Left ventricle myocardium inferior (tissue), 1 donor: ENCODE measurements around the gene IGF1R. TPM values are rescaled to one million over a fixed set of nuclear protein-coding genes. Genes with fewer than 3 reads are reported as not detected.

Source experiments
- DNase-seq: peaks from one replicate; pipeline ENCODE4 v3.0.0-alpha.2; 2020
- H3K27ac ChIP-seq: fragments of 200-600 bp; replicated peaks from 2 replicates; pipeline ENCODE4 v1.8.0; 2021
- H3K27me3 ChIP-seq: fragments of 200-600 bp; 2 replicates; pipeline ENCODE4 v1.8.0; 2021; ENCODE audit warnings: low read depth
- H3K36me3 ChIP-seq: fragments of 200-600 bp; 2 replicates; pipeline ENCODE4 v1.8.0; 2021
- H3K4me1 ChIP-seq: fragments of 200-600 bp; 2 replicates; pipeline ENCODE4 v1.8.0; 2021
- H3K4me3 ChIP-seq: fragments of 200-600 bp; 2 replicates; pipeline ENCODE4 v1.8.0; 2021; ENCODE audit warnings: mild to moderate bottlenecking, moderate library complexity
- H3K9me3 ChIP-seq: fragments of 200-600 bp; replicated peaks from 2 replicates; pipeline ENCODE4 v1.8.0; 2021
- CTCF ChIP-seq: fragments of 200-600 bp; IDR thresholded peaks from 2 replicates; pipeline ENCODE4 v1.8.0; 2021; ENCODE audit warnings: antibody characterized with exemption, mild to moderate bottlenecking, borderline replicate concordance
- intact Hi-C: fragments of 100-400 bp; cut with micrococcal nuclease; formaldehyde crosslinking; loops from one replicate; pipeline ENCODE4 v1.11.0; 2022
- total RNA-seq: library from RNA; stranded (reverse); fragmentation: NEBNext Ultra II Directional; extraction: Animal tissue kit (Norgen Biotek cat#: 25700); gene quantifications from one replicate; pipeline ENCODE4 v1.2.1, GENCODE V29; 2021
- donor health status: DM: no; HTN: yes; CAD: no; lungs with severe emphysema.

Gene IGF1R
- total RNA-seq, 1 donor from 2014 or later, result 37.2 TPM

DNA sequence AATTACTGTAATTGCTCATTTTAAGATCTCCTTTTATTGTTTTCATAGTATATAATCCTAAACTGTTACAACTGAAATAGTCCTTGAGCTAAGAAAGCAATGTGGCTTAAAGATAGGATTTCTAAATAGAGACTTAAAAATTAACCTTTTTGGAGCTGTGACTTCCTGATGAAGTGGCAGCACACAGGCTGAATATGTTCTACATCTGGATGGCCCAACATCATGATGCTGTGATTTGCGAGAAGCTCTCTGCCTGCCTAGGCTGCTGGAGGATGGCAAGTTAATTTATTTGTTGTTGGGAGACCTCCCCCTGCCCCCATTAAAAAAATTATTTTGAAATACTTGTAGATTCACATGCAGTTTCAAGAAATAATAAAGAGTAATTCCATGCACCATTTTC lies 134.5 kb downstream of the IGF1R start:
- peaks cover 58% of the 10 kb centered on the region for H3K4me1 ChIP-seq
- DNase-seq, result no peak
- no peaks in the 10 kb centered on the region for H3K27me3 ChIP-seq
- H3K4me3 ChIP-seq, result no peak overlapping the region
- no peak overlapping the region for H3K27ac ChIP-seq
- intact Hi-C loops, result loop anchor here (10.0 kb wide), 2 partner anchors 62 to 282 kb away; no protein-coding TSS in a partner anchor
- no peaks in the 10 kb centered on the region for H3K36me3 ChIP-seq
- TF ChIP-seq CTCF, result no peak
- no peaks in the 10 kb centered on the region for H3K9me3 ChIP-seq

GRCh38 chr15:98785431-98785806 lies 137.1 kb downstream of the IGF1R start:
- no peak for DNase-seq
- H3K4me1 ChIP-seq, result peaks cover 60% of the 10 kb centered on the region
- H3K27me3 ChIP-seq, result no peaks in the 10 kb centered on the region
- H3K9me3 ChIP-seq, result no peaks in the 10 kb centered on the region
- peak overlapping the region; percentile 65 for H3K27ac ChIP-seq
- no peak for TF ChIP-seq CTCF
- H3K36me3 ChIP-seq, result no peaks in the 10 kb centered on the region
- no peak overlapping the region for H3K4me3 ChIP-seq
- intact Hi-C loops, result loop anchor here (10.0 kb wide), 2 partner anchors 59 to 279 kb away; no protein-coding TSS in a partner anchor

DNA sequence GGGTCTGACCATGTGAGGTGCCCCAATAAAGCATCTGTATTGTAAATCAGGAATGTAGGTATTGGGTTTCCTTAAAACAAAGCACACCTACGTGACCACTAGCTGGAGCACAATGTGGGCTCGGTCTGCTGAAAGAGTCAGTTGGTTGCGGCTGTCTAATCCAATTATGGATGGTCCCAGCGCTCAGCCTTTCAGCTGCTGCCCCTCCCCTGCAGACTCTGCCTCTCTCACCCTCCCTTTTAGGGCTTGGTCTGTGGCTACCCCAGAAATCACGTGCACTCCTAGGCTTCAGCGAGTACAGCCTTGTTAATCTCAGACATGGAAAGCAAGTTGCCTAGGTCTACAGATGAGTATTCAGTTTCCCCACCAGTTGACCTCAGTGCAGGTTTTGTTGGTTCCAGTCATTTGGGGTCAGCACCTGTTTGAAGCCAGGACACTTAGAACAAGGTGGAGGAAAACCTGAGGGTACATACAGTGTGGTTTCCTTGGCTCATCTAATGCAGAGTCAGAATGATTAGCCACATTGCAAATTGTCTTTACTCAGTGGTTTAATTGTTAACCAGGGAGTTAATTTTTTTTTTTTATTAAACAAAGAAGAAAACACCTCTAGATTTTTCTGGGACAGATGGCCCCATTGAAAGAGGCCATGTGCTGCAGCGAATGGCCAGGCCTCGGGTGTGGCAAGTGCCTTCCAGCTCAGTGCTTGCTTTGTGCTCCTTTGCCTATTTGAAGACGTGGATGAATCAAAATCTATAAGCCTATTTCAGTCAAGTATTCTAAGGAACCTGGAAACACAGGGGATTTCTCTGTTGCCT lies 137.7 kb downstream of the IGF1R start:
- TF ChIP-seq CTCF, result no peak
- H3K9me3 ChIP-seq, result no peaks in the 10 kb centered on the region
- H3K4me1 ChIP-seq, result peaks cover 66% of the 10 kb centered on the region
- H3K27ac ChIP-seq, result peak overlapping the region; percentile 65
- no peaks in the 10 kb centered on the region for H3K27me3 ChIP-seq
- no peak overlapping the region for H3K4me3 ChIP-seq
- intact Hi-C loops, result loop anchor here (10.0 kb wide), 2 partner anchors 59 to 279 kb away; no protein-coding TSS in a partner anchor
- no peak for DNase-seq
- H3K36me3 ChIP-seq, result no peaks in the 10 kb centered on the region

- no peak for DNase-seq
- Histone ChIP-seq H3K36me3 (no peaks in the 10 kb centered on the region), H3K4me1 (peaks cover 73% of the 10 kb centered on the region), H3K9me3 (no peaks in the 10 kb centered on the region), H3K27me3 (no peaks in the 10 kb centered on the region), H3K4me3 (no peak overlapping the region), H3K27ac (peak overlapping the region; percentile 65)
- no peak for TF ChIP-seq CTCF
- intact Hi-C loops, result loop anchor here (10.0 kb wide), 2 partner anchors 58 to 278 kb away; no protein-coding TSS in a partner anchor
Measured at GRCh38 chr15:98786717-98787116, 138.4 kb downstream of the IGF1R start.

DNA sequence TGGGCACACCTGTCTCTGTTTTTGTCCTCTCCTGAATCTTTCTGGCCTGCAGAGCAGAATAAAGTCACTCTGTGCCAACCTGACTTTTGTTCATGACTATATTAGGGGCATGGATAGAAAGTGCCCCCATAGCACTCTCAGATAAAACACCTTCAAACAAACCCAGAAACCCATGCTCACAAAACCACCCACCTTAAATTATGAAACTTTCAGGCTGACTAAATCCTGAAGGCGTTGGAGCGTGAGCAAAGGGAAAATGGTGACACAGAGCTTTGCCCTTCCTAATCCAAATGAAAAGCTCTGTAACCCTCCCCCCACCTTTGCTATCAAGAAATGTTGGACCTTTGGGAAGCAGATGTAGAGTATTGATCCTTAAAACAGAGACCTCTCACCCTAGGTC lies 138.9 kb downstream of the IGF1R start:
- H3K27ac ChIP-seq, result peak overlapping the region; percentile 65
- H3K4me1 ChIP-seq, result peaks cover 78% of the 10 kb centered on the region

More for the DNA sequence above, 138.9 kb downstream of the IGF1R start:
- no peak for DNase-seq
- H3K36me3 ChIP-seq, result no peaks in the 10 kb centered on the region
- no peak overlapping the region for H3K4me3 ChIP-seq
- H3K9me3 ChIP-seq, result no peaks in the 10 kb centered on the region
- no peaks in the 10 kb centered on the region for H3K27me3 ChIP-seq
- intact Hi-C loops, result loop anchor here (10.0 kb wide), 2 partner anchors 58 to 278 kb away; no protein-coding TSS in a partner anchor
- TF ChIP-seq CTCF, result no peak
